Tibial nerve (tissue), 4 donors: Measurements from ENCODE around the gene DEFB114.

ENCODE experiments used
- CTCF ChIP-seq, 5 experiments: fragments of 200-600 bp in 3 of 5; fragments of 450-650 bp in 2 of 5; sonication (generic) in 3 of 5; IDR thresholded peaks; one replicate each; pipeline ENCODE4 v1.5.1; 2016 to 2019; ENCODE audit warnings: antibody characterized with exemption in 5 of 5, mild to moderate bottlenecking in 3 of 5, moderate library complexity in 2 of 5
- EP300 ChIP-seq, 2 donors: sonication (generic); formaldehyde crosslinking; IDR thresholded peaks; one replicate each; pipeline ENCODE4 v1.6.1; 2017; ENCODE audit warnings: antibody characterized with exemption in 2 of 2, mild to moderate bottlenecking in 1 of 2
- POLR2A ChIP-seq, 2 donors: fragments of 450-650 bp; IDR thresholded peaks; one replicate each; pipeline ENCODE4 v1.6.1; 2017; ENCODE audit warnings: antibody characterized with exemption in 2 of 2, mild to moderate bottlenecking in 2 of 2, moderate library complexity in 2 of 2

DNA sequence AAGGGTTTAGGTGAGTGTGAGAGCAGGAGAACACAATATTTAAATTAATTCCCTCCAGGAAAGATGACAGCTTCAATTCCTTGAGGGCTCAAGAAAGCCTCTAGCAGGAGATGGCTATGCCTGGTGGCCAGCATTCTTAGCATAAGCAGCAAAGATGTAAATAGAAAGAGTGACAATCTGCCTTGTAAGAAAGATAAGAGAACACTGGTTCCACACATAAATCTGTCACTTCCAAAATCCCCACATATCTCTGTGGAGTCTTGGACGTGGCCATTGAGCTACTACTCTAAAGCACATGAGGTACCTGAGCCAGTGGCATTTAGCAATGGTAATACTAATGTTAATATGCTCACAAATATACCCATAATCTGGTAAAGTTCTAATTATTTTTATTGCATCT lies 29.2 kb downstream of the DEFB114 start:
- TF ChIP-seq CTCF (IDR thresholded peaks at IDR 0.05) = no peak
- no peak for TF ChIP-seq POLR2A (IDR thresholded peaks at IDR 0.05)
- TF ChIP-seq EP300 (IDR thresholded peaks at IDR 0.05) = no peak
